HG02763 (cell line): ENCODE results near the gene TMEM168.
"Not testable (repeated sequence)": the region's sequence is repeated elsewhere in the genome, so short reads cannot be mapped to it uniquely, and the experiment has no call there.

Experiments
- ATAC-seq: cut with Tn5 transposase; IDR thresholded peaks from one replicate; pipeline ENCODE4 v1.9.1; 2021; ENCODE audit warnings: mild to moderate bottlenecking, moderate library complexity; ENCODE audit not compliant: unreplicated experiment

The TMEM168 gene

GRCh38 chr7:112781558-112781957, 8.6 kb downstream of the TMEM168 start:
- ATAC-seq: no peak

GRCh38 chr7:112781110-112781509, 9.1 kb downstream of the TMEM168 start:
- no peak for ATAC-seq

- ATAC-seq: no peak
These were observed 10.5 kb downstream of the TMEM168 start for GRCh38 chr7:112779667-112780066.

GRCh38 chr7:112777406-112777805, 12.8 kb downstream of the TMEM168 start:
- ATAC-seq: no peak

- ATAC-seq: no peak
These were observed 19.0 kb downstream of the TMEM168 start for GRCh38 chr7:112771166-112771565.

- ATAC-seq: no peak
These were observed 20.1 kb downstream of the TMEM168 start for GRCh38 chr7:112770051-112770450.

- no peak for ATAC-seq
These were observed 25.1 kb downstream of the TMEM168 start for GRCh38 chr7:112765105-112765504.

GRCh38 chr7:112763996-112764395, 26.2 kb downstream of the TMEM168 start:
- ATAC-seq: no peak

- ATAC-seq: no peak
These were observed 26.9 kb downstream of the TMEM168 start for GRCh38 chr7:112763298-112763697.

- no peak for ATAC-seq
These were observed 30.3 kb downstream of the TMEM168 start for GRCh38 chr7:112759905-112760304.

GRCh38 chr7:112757337-112757736, 32.9 kb downstream of the TMEM168 start:
- no peak for ATAC-seq

- ATAC-seq: no peak
These were observed 36.9 kb downstream of the TMEM168 start for GRCh38 chr7:112753298-112753697.

GRCh38 chr7:112752576-112752975, 37.6 kb downstream of the TMEM168 start:
- ATAC-seq: no peak

- ATAC-seq: no peak
These were observed 40.4 kb downstream of the TMEM168 start for GRCh38 chr7:112749775-112750174.

- ATAC-seq: no peak
These were observed 41.8 kb downstream of the TMEM168 start for GRCh38 chr7:112748381-112748780.

GRCh38 chr7:112745635-112746034, 44.6 kb downstream of the TMEM168 start:
- ATAC-seq: no peak

GRCh38 chr7:112744818-112745217, 45.4 kb downstream of the TMEM168 start:
- no peak for ATAC-seq

- no peak for ATAC-seq
These were observed 46.4 kb downstream of the TMEM168 start for GRCh38 chr7:112743811-112744210.

GRCh38 chr7:112740667-112741066, 49.5 kb downstream of the TMEM168 start:
- no peak for ATAC-seq

- ATAC-seq: no peak
These were observed 50.6 kb downstream of the TMEM168 start for GRCh38 chr7:112739436-112740180.

GRCh38 chr7:112735261-112735660, 54.9 kb downstream of the TMEM168 start:
- no peak for ATAC-seq

GRCh38 chr7:112731324-112731723, 58.9 kb downstream of the TMEM168 start:
- not testable (repeated sequence) for ATAC-seq

- ATAC-seq: no peak
These were observed 64.1 kb downstream of the TMEM168 start for GRCh38 chr7:112726076-112726475.
